Naive thymus-derived CD4-positive, alpha-beta T cell (primary cell): ENCODE measurements around the gene CDCP1. TPM values are rescaled to one million over a fixed set of nuclear protein-coding genes. Genes with fewer than 3 reads are reported as not detected.

Experiments
- ATAC-seq: fragments of 150-1000 bp; cut with Tn5 transposase; 2 replicates; pipeline ENCODE4 v1.10.0; 2021; ENCODE audit warnings: mild to moderate bottlenecking, moderate library complexity
- CTCF ChIA-PET: fragments of 350-600 bp; sonication (Branson Sonifier 250); formaldehyde crosslinking; loops from one replicate; lab custom pipeline; 2021; ENCODE audit warnings: antibody characterized with exemption; lab: Charles Lee
- POLR2A ChIA-PET: fragments of 350-600 bp; sonication (Branson Sonifier 250); formaldehyde crosslinking; loops from one replicate; lab custom pipeline; 2021; ENCODE audit warnings: antibody characterized with exemption, inconsistent platforms; lab: Charles Lee
- DNase-seq, 9 donors: peaks; one replicate each; pipeline versions ENCODE4 v3.0.0 to v3.0.0-alpha.2; 2020 to 2022; ENCODE audit warnings: mixed read lengths in 1 of 9
- H3K27ac ChIP-seq: one replicate; pipeline ENCODE4 v1.7.0; 2013; ENCODE audit warnings: mild to moderate bottlenecking, low read depth, low read length, moderate library complexity
- H3K27me3 ChIP-seq, 2 donors: one replicate each; pipeline ENCODE4 v1.7.0; 2013; ENCODE audit warnings: low read length in 2 of 2, mild to moderate bottlenecking in 2 of 2, moderate library complexity in 2 of 2; ENCODE audit not compliant: control insufficient read depth in 2 of 2, insufficient read depth in 2 of 2
- H3K36me3 ChIP-seq, 3 experiments: 1 replicate in 2 of 3; 2 replicates in 1 of 3; pipeline ENCODE4 v1.7.0; 2013; ENCODE audit warnings: low read length in 3 of 3, mild to moderate bottlenecking in 3 of 3, moderate library complexity in 1 of 3; ENCODE audit not compliant: insufficient read depth in 3 of 3, control insufficient read depth in 2 of 3
- H3K4me1 ChIP-seq, 2 donors: one replicate each; pipeline ENCODE4 v1.7.0; 2013; ENCODE audit warnings: low read length in 2 of 2, mild to moderate bottlenecking in 2 of 2, moderate library complexity in 1 of 2; ENCODE audit not compliant: control insufficient read depth in 2 of 2, insufficient read depth in 2 of 2
- H3K4me3 ChIP-seq: 2 replicates; pipeline ENCODE4 v1.7.0; 2013; ENCODE audit warnings: mild to moderate bottlenecking, low read length
- H3K9me3 ChIP-seq, 3 experiments: 1 replicate in 2 of 3; 2 replicates in 1 of 3; pipeline ENCODE4 v1.7.0; 2013; ENCODE audit warnings: low read length in 3 of 3; ENCODE audit not compliant: control insufficient read depth in 2 of 3
- H3K27ac Mint-ChIP-seq, 9 donors: one replicate each; pipeline ENCODE4 v1.8.0; 2020 to 2022; ENCODE audit warnings: mixed read lengths in 9 of 9, mild to moderate bottlenecking in 8 of 9, moderate library complexity in 5 of 9, inconsistent platforms in 2 of 9
- H3K27me3 Mint-ChIP-seq, 5 donors: one replicate each; pipeline ENCODE4 v1.8.0; 2021 to 2022; ENCODE audit warnings: mixed read lengths in 5 of 5, mild to moderate bottlenecking in 1 of 5
- H3K36me3 Mint-ChIP-seq, 5 donors: one replicate each; pipeline ENCODE4 v1.8.0; 2020 to 2022; ENCODE audit warnings: mixed read lengths in 5 of 5, mild to moderate bottlenecking in 3 of 5, inconsistent platforms in 1 of 5
- H3K4me1 Mint-ChIP-seq, 7 donors: one replicate each; pipeline ENCODE4 v1.8.0; 2020 to 2022; ENCODE audit warnings: mixed read lengths in 7 of 7, mild to moderate bottlenecking in 3 of 7, inconsistent platforms in 1 of 7
- H3K4me3 Mint-ChIP-seq, 10 donors: one replicate each; pipeline ENCODE4 v1.8.0; 2020 to 2022; ENCODE audit warnings: mild to moderate bottlenecking in 10 of 10, mixed read lengths in 10 of 10, moderate library complexity in 6 of 10, inconsistent platforms in 2 of 10
- H3K9me3 Mint-ChIP-seq, 11 donors: one replicate each; pipeline ENCODE4 v1.8.0; 2020 to 2022; ENCODE audit warnings: mixed read lengths in 11 of 11, mild to moderate bottlenecking in 4 of 11, inconsistent platforms in 1 of 11, moderate library complexity in 1 of 11
- intact Hi-C, 2 donors: fragments of 100-400 bp; cut with micrococcal nuclease; formaldehyde crosslinking; loops; one replicate each; pipeline ENCODE4 v1.15.1; 2023
- polyA plus RNA-seq, 2 donors: library from polyadenylated mRNA; unstranded; fragments of 300-500 nt; fragmentation: Illumina TruSeq; gene quantifications; one replicate each; pipeline ENCODE4 v1.2.3, GENCODE V29; 2021
- total RNA-seq, 6 experiments: library from RNA in 5 of 6; stranded (reverse) in 5 of 6; gene quantifications; 1 replicate in 5 of 6; 2 replicates in 1 of 6; pipeline ENCODE4 v1.2.3 and lab custom pipeline; 2021 to 2026

CDCP1 gene
- total and polyA plus RNA-seq, 7 experiments from 2014 or later: 0.05 to 7.2 (median 0.81) TPM

- intact Hi-C loops: loop anchor here (5.0 kb wide), 3 partner anchors 193 to 893 kb away; partner anchors contain the start of gene TMEM158 (in 1 of the 2)
- H3K27ac ChIP-seq: no peak overlapping the region
- Mint-ChIP-seq H3K9me3 (peaks cover 0 to 4% (median 0%) of the 10 kb centered on the region in 11 donors), H3K4me3 (peak overlapping the region; percentile 48 to 95 (median 82)), H3K27me3 (peaks cover 4 to 25% (median 8%) of the 10 kb centered on the region in 5 donors), H3K4me1 (peaks cover 23 to 46% (median 36%) of the 10 kb centered on the region in 7 donors), H3K36me3 (peaks cover 0 to 4% (median 0%) of the 10 kb centered on the region in 5 donors), H3K27ac (peak overlapping the region in 5 of 9 donors; percentile 18 to 72 (median 43))
- ATAC-seq: peak; percentile 32
- H3K4me1 ChIP-seq: peaks cover 9 to 14% of the 10 kb centered on the region in 2 donors
- H3K4me3 ChIP-seq: no peak overlapping the region
- ChIA-PET CTCF (interaction anchor here (1.0 to 17.3 kb wide), 3 partner anchors 92 to 631 kb away, joined by 5 to 379 read pairs (median 6); no protein-coding TSS in a partner anchor), POLR2A (no interaction called here)
- H3K9me3 ChIP-seq: no peaks in the 10 kb centered on the region
- no peaks in the 10 kb centered on the region for H3K27me3 ChIP-seq
- no peaks in the 10 kb centered on the region for H3K36me3 ChIP-seq
- peak in 2 of 9 donors; percentile 18 to 38 for DNase-seq
Observed at GRCh38 chr3:45034612-45035252, 111.4 kb downstream of the CDCP1 start.

GRCh38 chr3:45033791-45034190 lies 112.4 kb downstream of the CDCP1 start:
- Mint-ChIP-seq H3K36me3 (peaks cover 0 to 4% (median 0%) of the 10 kb centered on the region in 5 donors), H3K4me3 (peak overlapping the region in 4 of 10 donors; percentile 1 to 56 (median 19)), H3K27ac (no peak overlapping the region), H3K27me3 (peaks cover 4 to 23% (median 8%) of the 10 kb centered on the region in 5 donors), H3K9me3 (peaks cover 0 to 4% (median 0%) of the 10 kb centered on the region in 11 donors), H3K4me1 (peaks cover 23 to 46% (median 36%) of the 10 kb centered on the region in 7 donors)
- intact Hi-C loops: no loop called here
- DNase-seq (no peak), ATAC-seq (no peak)
- H3K9me3 ChIP-seq: no peaks in the 10 kb centered on the region
- H3K27ac ChIP-seq: no peak overlapping the region
- no peaks in the 10 kb centered on the region for H3K27me3 ChIP-seq
- H3K4me3 ChIP-seq: no peak overlapping the region
- peaks cover 9 to 14% of the 10 kb centered on the region in 2 donors for H3K4me1 ChIP-seq
- ChIA-PET CTCF (interaction anchor here (17.3 kb wide), 1 partner anchor 175 kb away, joined by 379 read pairs; no protein-coding TSS in a partner anchor), POLR2A (interaction anchor here (1.5 kb wide), 1 partner anchor 177 kb away, joined by 3 read pairs; no protein-coding TSS in a partner anchor)
- no peaks in the 10 kb centered on the region for H3K36me3 ChIP-seq

Other genes with a start within 250 kb of the CDCP1 start
- gene ZDHHC3, start 170.2 kb downstream of the CDCP1 start, total RNA-seq: 10 to 100 TPM; 38.5 to 54.0 (median 48.8) TPM
- gene ZDHHC3, start 170.2 kb downstream of the CDCP1 start, polyA plus RNA-seq: 10 to 100 TPM; 33.7 to 36.1 TPM
- gene EXOSC7, start 170.1 kb downstream of the CDCP1 start, total RNA-seq: 10 to 100 TPM; 30.7 to 57.9 (median 44.3) TPM
- 10 to 100 TPM; 48.4 to 59.4 TPM for gene EXOSC7, start 170.1 kb downstream of the CDCP1 start, polyA plus RNA-seq
- gene CLEC3B, start 120.1 kb downstream of the CDCP1 start, total RNA-seq: 1 to 10 TPM in 2 of 5 experiments, under 1 TPM in 3; 0.45 to 1.8 (median 0.75) TPM
- gene CLEC3B, start 120.1 kb downstream of the CDCP1 start, polyA plus RNA-seq: not detected
- under 1 TPM in 3 of 5 experiments, not detected in 2; 0.27 to 0.96 (median 0.60) TPM for gene TMEM158, start 79.9 kb upstream of the CDCP1 start, total RNA-seq
- gene TMEM158, start 79.9 kb upstream of the CDCP1 start, polyA plus RNA-seq: not detected
- gene LARS2, start 242.2 kb upstream of the CDCP1 start, total RNA-seq: 10 to 100 TPM; 17.1 to 32.2 (median 19.6) TPM
- gene LARS2, start 242.2 kb upstream of the CDCP1 start, polyA plus RNA-seq: 10 to 100 TPM in 1 of 2 donors, 1 to 10 TPM in 1; 6.1 to 10.9 TPM